ENCODE measurements around the gene TNP1.
A peak's percentile ranks its signal among the peaks of the same experiment; 100 is the strongest.

Gene TNP1, protein sequence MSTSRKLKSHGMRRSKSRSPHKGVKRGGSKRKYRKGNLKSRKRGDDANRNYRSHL

DNA sequence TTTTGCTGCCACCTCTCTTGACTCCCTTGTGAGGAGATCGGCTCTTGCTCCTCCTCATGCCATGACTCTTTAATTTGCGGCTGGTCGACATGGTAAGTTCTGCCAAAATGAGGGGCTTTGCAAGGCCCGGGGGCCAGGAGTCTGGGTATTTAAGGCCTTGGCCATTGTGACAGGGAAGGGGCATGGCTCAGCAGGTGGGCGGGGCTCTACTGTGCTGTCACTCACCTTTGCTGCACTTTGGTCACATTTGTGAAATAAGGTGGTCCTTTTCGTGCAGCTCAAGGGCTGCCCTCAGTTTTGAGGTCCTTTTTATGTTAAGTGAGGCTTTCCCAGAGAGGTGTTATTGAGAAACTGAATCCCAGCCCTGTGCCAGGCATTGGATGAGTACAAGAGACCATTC lies at the start of gene TNP1:
Gene TNP1 (minus strand): TSS at position 121 of the 400 bp plus-strand sequence. CDS start 30 bp downstream, at position 91.
- DNase-seq (ENCODE audit: low read depth in 2 of 2), result no peak

GRCh38 chr2:216908300-216908699 lies 48.4 kb upstream of the TNP1 start:
- no peak for DNase-seq (ENCODE audit: low read depth in 2 of 2)

DNA sequence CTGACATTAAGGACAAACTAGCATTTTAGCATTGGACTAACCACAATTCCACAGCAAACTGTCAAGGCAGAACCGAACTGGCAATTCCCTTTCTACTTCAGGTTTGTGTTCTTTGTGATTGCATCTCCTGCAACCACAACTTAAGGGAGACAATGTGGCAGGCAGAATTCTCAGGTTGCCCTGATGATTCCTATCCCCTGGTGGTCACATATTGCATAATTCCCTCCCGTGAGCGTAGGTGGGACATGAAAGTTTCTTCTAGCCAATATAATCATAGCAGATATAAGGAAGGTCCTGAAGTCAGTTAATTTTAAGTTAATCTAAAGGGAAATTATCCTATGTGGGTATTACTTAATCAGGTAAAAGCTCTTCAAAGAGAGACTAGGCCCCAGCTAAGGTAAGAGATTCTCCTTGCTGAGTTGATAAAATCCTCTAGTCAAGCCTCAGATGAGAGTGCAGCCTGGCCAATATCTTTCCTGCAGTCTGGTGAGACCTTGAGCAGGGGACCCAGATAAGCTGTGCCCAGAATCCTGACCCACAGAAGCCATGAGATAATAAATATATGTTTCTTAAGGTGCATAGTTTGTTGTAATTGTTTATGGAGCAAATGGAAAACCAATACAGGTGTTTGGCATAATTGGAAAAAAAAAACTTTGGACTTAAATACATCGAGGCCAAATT lies 45.9 kb upstream of the TNP1 start:
- DNase-seq (ENCODE audit: low read depth in 2 of 2), result no peak

GRCh38 chr2:216904974-216905373 lies 45.1 kb upstream of the TNP1 start:
- no peak for DNase-seq (ENCODE audit: low read depth in 2 of 2)

DNA sequence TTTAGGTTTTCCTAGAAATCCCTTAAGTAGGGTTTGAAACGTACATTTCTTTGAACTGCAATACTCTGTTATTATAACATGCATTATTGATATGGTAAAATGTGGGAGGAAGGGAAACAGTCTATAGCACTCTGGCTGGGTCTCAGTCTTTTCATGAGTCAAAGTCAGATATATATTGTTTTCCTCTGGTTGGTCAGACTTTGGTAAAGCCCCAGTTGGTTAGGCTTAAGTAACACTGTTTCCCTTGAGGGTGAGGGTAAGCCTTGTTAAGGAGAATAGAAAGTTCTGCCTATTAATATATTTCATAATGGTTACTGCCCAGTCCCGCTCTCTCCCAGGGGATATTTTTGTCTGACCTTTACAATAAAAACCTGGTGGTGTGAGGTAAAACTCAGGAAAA lies 44.7 kb upstream of the TNP1 start:
- no peak for DNase-seq (ENCODE audit: low read depth in 2 of 2)

DNA sequence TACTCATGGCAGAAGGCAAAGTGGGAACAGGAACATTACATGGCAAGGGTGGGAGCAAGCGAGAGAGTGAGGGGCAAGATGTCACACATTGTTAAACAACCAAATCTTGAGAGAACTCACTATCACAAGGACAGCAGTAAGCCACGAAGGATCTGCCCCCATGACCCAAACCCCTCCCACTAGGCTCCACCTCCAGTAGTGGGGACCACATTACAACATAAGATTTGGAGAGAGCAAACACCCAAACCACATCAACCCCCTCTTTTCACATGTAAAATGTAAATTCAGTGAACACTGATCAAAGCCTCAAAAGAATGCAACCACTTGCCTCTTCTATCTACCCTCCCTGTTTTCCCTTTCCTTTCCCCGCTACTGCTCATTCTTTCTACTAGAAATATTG lies 43.6 kb upstream of the TNP1 start:
- no peak for DNase-seq (ENCODE audit: low read depth in 2 of 2)

GRCh38 chr2:216901273-216901672 lies 41.4 kb upstream of the TNP1 start:
- DNase-seq (ENCODE audit: low read depth in 2 of 2), result no peak

DNA sequence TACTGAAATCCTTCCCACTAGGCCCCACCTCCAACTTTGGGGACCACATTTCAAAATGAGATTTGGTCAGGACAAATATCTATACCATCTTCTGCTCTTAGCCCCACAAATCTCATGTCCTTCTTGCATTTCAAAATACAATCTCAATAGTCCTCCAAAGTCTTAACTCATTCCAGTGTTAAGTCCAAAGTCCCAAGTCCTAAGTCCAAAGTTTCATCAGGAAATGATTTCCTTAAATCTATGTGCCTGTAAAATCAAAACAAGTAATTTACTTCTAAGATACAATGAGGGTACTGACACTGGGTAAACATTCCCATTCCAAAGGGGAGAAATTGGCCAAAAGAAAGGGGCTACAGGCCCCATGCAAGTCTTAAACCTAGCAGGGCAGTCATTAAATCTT lies 40.5 kb upstream of the TNP1 start:
- DNase-seq (ENCODE audit: low read depth in 2 of 2), result no peak

DNA sequence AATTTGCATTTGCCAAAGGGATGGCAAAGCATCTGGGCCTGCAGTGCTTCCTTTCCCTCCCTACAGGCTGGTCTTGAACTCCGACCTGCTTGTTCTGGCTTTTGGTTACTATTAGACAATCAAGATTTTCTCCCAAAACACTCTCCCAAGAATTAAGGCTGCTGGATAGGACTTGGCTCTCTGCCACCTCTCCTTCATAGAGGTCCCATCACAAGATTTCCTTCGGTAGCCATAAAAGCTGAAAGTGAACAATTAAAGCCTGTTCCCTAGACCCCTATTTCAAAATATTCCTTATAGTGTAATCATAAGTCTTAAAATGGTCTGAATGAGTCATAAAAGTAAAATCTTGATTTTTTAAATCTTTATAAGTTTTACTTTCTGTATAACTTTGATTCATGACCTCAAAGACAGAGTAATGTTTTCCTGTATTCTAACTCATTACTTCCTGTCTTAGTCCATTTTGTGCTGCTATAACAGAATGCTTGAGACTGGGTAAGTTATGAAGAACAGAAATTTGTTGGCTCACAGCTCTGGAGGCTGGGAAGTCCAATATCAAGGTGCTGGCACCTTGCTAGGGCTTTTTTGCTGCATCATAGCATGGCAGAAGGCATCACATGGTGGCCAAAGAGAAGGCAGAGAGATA lies 37.8 kb upstream of the TNP1 start:
- DNase-seq (ENCODE audit: low read depth in 2 of 2), result no peak

- DNase-seq (ENCODE audit: low read depth in 2 of 2), result no peak
These were observed 30.3 kb upstream of the TNP1 start for GRCh38 chr2:216890138-216890537.

DNA sequence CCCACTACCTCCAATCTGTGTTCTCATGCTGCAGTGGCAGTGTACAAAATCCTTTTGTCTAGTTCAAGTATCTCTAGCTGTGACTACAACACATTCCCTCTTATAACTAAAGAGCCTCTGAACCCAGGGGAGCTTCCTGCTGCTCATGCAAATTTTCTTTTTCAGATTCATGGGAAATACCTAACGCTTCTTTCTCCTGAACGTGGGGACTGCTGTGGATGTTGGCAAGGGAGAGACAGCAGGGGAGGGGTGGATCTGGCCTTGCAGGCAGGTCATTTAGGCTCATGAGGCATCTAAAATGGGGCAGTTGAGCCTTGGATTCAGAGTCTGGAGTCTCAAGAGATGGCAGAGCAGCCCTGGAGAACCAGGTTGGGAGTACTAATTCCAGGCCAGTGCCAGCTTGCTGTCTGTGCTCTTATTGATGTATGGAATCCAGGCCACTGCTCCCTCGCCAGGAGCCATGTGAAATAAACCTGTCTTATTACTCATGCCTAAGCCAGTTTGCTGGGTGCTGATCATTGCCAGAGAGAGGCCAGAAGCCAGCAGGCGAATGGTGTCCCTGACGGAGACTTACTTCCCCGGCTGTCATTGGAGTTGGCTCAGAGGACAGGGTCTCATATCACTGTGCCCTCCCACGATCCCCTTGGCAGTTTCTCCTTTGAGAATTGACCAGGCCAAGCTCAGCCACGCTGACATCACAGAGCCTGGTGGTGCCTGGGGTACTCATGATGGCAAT lies 29.2 kb upstream of the TNP1 start:
- DNase-seq (ENCODE audit: low read depth in 2 of 2), result no peak

- no peak for DNase-seq (ENCODE audit: low read depth in 2 of 2)
These were observed 28.2 kb upstream of the TNP1 start for GRCh38 chr2:216888081-216888480.

GRCh38 chr2:216887138-216887537 lies 27.3 kb upstream of the TNP1 start:
- DNase-seq (ENCODE audit: low read depth in 2 of 2), result no peak

DNA sequence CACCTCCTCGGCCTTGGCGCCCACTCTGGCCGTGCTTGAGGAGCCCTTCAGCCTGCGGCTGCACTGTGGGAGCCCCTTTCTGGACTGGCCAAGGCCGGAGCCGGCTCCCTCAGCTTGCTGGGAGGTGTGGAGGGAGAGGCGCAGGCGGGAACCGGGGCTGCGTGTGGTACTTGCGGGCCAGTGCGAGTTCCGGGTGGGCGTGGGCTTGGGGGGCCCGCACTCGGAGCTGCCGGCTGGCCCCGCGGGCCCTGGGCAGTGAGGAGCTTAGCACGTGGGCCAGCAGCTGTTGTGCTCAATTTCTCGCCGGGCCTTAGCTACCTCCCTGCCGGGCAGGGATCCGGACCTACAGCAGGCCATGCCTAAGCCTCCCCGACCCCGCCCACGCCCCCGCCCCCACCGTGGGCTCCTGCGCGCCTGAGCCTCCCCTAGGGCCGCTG lies 25.3 kb upstream of the TNP1 start:
- no peak for DNase-seq (ENCODE audit: low read depth in 2 of 2)

DNA sequence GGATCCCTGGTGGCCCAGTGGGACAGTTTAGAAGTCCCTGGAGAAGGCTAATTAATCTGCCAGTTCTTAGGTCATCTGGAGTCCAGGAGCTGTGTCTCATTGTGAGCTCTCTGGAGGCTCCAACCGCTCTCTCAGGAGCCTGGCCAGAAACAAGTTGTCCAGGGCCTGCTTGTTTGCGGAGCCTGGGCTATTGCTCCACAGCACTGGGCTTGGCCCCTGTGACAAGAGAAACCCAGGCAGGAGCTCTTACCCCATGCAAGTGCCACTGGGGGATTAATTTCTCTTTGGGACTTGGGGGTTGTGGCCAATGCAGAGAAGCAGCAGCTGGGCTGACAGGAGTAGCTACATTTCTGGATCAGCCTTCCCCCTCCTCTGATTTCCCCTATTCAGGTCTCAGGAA lies 24.5 kb upstream of the TNP1 start:
- no peak for DNase-seq (ENCODE audit: low read depth in 2 of 2)

GRCh38 chr2:216882876-216883275 lies 23.0 kb upstream of the TNP1 start:
- no peak for DNase-seq (ENCODE audit: low read depth in 2 of 2)

DNA sequence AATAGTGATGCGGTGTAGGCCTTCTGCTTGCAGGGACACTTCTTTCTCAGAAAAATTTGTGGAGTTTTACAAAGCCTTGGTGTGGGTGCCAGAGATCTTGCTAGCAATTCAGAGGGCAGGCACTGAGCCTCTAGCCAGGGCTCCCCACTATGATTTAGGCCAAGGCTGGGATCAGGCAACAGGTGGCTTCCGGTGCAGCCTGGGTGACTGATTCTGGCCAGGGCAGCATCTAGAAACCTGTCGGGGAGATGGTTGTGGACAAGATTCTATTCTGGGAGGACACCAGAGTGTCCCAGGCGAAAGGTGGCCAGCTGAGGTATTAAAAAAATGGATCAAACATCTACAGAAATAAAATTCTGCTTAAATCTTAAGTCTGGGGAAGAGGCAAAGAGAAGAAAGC lies 21.5 kb upstream of the TNP1 start:
- DNase-seq (ENCODE audit: low read depth in 2 of 2), result no peak

DNA sequence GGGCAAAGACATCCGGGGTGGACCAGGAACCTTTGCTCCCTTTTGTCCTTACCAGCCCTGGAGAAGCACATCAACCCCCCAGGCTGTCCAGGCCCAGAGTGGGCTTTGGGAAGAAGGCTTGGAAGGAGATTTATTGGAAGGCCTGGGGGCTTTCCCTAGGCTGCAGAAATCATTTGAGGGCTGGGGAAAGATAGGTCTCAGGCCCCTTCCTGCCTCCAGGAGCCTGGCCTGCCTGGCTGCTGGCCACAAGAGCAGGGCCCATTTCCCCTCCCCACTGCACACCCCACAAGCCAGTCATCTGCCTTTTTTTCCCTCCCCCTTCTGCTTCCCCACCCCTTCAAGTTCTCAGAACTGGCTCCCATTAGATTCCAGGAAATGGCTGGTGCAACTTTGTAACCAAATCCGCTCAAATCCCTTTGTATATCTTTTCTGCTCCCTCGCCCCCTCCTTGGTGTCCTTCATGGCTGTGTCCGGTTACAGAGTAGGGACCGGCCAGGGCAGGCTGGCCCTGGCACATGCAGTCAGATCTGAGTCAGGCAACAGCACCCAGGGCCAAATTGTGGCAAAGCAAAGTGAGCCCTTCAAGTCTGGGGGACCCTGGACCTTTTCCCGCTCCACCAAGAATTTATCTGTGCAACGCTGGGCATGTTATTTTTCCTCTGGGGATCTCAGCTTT lies 20.8 kb upstream of the TNP1 start:
- peak; percentile 8 to 16 for DNase-seq (ENCODE audit: low read depth in 2 of 2)

DNA sequence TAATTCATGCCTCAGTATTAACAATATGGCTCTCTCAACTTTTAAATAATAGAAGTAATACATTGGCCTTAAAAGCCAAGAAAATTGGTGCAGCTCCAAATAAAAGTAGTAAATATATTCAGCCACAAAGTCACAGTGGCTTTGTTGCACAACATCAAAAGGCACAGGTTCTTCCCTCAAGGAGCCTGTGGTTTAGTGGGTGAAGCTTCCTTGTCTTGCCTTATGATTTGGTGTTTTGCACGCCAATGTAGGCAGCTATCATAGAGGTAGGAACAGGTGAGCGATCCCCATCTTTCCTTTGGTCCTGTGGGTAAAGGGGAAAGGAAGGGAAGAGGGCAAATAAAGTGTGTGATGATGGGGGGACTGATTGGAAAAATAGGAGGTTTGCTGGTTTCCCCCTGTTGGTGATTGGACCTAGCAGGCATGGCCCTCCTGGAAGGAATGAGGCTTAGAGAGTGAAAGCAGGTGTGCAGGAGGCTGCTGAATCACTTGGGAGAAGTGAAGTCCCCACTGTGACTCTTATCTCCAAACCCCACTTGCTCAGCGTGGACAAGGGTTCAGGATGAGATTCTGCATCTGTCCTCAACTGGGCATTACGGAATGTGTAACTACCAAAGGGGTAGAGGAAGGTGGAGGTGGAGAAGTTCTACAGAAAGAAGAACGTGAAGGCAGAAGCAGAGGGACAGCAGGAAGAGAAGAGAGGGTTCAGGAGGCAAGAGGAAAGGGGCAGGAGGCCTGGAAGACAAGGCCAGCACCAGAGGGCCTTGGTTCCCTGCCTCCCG lies 20.1 kb upstream of the TNP1 start:
- DNase-seq (ENCODE audit: low read depth in 2 of 2), result no peak

GRCh38 chr2:216878072-216878471 lies 18.2 kb upstream of the TNP1 start:
- DNase-seq (ENCODE audit: low read depth in 2 of 2), result no peak

DNA sequence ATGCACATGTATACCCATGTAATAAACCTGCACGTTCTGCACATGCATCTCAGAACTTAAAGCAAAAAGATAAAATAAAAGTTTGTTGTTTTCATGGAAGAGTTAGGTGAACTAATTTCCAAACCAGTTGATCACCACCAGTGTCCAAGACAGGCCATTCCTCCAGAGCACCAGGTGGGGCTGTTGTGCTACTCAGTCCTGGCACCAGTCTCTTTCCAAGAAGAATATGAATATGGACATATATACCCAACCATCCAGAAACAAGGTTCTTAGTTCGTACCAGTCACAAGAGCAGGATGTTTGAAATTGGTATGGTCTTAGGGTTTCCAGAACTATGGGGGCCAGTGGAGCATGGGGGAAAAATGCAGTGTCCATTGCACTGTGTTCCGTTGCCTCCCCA lies 17.2 kb upstream of the TNP1 start:
- DNase-seq (ENCODE audit: low read depth in 2 of 2), result no peak

DNA sequence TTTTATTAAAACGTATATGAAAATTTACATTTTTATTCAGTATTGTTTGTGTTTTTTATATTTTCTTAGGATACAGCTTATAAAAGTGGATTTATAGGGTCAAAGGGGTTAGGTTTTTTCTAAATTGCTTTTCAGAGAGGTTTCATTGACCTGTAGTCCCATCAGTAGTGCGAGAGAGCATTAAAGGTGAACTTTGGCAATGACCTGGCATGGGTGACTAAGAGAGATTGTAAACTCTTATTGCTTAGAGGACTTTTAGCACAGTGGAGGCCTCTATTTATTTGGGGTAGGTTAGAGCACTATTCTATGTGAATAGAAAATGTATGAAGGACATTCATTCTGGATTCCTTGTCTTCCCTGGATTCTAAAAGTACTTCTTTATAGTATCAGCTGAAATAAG lies 16.0 kb upstream of the TNP1 start:
- DNase-seq (ENCODE audit: low read depth in 2 of 2), result no peak
